Fibroblast of skin of right biceps (primary cell): ENCODE measurements around the gene UBR3.
"Not testable (repeated sequence)": the region's sequence is repeated elsewhere in the genome, so short reads cannot be mapped to it uniquely, and the experiment has no call there.

ENCODE experiments used
- DNase-seq: peaks from one replicate; pipeline ENCODE4 v3.0.0-alpha.2; 2013

Gene UBR3

DNA sequence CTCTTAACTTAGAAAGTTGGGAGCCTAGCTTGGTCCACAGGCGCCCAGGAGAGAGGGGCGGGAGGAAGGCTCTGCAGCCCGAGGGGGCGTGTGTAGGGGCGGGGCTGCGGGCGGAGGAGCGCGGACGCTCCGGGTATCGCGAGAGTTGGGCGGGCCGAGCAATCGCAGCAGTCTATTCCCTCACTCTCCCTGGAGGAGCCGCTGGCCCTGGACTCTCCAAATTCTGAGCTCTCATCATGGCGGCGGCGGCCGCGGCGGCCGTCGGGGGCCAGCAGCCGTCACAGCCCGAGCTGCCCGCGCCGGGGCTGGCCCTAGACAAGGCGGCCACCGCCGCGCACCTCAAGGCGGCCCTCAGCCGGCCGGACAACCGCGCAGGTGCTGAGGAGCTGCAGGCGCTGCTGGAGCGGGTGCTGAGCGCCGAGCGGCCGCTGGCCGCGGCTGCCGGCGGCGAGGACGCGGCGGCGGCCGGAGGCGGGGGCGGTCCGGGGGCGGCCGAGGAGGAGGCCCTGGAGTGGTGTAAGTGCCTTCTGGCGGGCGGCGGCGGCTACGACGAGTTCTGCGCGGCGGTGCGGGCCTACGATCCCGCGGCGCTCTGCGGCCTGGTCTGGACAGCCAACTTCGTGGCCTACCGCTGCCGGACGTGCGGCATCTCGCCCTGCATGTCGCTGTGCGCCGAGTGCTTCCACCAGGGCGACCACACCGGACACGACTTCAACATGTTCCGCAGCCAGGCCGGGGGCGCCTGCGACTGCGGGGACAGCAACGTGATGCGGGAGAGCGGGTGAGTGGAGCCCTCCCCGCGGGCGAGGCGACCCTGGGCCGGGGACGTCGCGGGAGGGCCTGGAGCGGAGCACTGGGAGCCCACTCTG is at the start of gene UBR3:
Gene UBR3 (plus strand): TSS at position 183 of the 869 bp plus-strand sequence. CDS start 54 bp downstream, at position 237.
- DNase-seq = peak; percentile 93

- no peak for DNase-seq
Measured at GRCh38 chr2:169778446-169778845, 48.8 kb upstream of the UBR3 start.

DNA sequence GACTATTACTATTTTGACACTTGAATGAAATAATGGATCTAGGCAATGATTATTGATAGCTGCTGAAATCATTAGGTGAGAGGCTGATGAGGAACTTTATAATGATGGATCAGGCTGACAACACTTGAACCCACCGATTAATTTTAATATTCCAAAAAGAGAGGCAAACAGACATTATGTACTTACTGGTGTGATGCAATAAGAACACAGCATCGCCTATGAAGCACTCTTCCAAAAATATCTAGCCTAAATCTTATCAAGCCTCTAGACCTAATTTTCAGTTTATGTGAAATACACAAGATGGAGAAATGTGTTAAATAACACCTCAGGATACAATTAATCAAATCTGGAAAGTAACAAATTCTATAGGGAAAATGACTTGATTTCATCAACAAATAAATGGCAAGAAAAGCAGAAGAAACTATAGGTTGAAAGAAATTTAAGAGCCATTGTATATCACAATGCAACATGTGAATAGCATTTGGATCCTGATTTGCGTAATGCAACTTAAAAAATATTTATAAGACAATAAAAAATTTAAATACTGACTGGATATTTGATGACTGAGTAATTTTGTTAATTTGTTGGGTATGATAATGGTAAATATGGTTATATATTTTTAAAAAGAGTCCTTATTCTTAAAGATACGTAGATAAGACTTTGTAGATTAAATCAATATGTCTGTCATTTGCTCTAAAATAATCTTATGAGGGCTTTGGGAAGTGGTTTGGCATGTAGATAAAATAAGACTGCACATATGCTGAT is 45.8 kb upstream of the UBR3 start:
- no peak for DNase-seq

DNA sequence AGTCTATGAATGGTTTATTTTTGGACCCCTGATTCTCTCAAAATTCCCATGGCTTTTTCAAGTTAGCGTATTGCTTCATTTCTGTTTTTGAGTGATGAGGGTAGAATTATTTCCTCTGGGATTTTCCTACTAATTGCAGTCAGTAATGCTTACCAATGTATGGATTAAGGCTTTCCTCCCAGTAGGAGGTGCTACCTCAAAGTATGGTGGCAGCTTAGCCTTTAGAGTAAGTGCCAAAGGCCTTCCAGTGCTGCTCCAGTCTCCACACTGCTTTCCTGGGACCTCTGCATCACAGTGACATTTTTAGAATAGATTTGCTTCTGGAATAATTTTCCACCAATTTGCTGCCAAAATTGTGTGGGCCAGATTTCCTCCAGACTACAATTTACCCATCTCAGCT is 44.7 kb upstream of the UBR3 start:
- DNase-seq = no peak

DNA sequence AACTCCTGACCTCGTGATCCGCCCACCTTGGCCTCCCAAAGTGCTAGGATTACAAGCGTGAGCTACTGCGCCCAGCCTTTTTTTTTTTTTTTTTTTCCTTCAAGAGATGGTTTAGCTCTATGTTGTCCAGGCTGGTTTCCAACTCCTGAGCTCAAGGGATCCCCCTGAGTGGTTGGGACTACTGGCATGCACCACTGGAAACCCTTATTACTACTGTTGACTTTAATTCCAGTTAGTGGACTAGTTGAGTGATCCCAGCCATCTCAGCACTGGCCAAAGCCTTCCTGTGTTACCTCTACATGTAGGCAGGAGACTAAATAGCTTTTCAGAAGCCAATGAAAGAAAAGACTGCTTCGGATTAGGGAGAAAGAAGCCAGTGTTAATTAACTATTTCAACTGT is 36.7 kb upstream of the UBR3 start:
- DNase-seq = no peak

DNA sequence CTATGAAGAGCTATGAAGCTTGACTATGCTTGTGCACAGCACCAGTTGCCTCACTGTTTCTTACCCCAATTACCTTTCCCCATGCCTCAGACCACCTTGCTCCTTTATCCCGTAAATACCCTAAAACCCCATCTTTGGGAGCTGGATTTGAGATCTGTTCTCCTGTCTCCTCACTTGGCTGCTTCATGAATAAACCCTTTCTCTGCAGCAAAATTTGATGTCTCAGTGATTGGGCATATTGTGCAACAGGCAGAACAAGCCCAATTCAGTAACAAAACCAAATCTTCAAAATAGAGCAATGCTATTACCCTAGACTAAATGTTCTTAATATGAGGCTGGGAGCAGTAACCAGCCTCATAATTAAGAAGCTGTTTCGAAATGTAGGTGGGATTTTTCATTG is 32.1 kb upstream of the UBR3 start:
- DNase-seq = no peak

DNA sequence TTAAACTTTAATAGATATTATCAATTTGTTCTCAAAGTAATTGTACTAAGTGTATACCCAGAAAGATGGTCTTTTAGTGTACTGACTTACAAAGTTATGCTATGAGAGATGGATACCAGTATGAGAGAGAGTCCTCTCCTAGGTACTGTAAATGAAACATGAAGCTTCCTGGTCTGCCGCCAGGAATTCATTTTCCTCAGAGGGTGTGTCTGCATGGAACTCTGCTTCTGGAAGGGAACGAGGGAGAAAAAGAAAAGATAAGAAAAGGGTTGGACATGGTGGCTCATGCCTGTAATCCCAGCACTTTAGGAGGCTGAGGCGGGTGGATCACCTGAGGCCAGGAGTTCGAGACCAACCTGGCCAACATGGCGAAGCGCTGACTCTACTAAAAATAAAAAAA is 30.8 kb upstream of the UBR3 start:
- no peak for DNase-seq

- DNase-seq = no peak
Measured at GRCh38 chr2:169797601-169798000, 29.7 kb upstream of the UBR3 start.

- DNase-seq = no peak
Measured at GRCh38 chr2:169798397-169798717, 28.9 kb upstream of the UBR3 start.

GRCh38 chr2:169798718-169799592 is 28.3 kb upstream of the UBR3 start, which contains the start of gene SSB:
SSB (plus strand) TSS chr2:169798871; CDS start chr2:169800961, 2,090 bp downstream.
- peak; percentile 93 for DNase-seq

DNA sequence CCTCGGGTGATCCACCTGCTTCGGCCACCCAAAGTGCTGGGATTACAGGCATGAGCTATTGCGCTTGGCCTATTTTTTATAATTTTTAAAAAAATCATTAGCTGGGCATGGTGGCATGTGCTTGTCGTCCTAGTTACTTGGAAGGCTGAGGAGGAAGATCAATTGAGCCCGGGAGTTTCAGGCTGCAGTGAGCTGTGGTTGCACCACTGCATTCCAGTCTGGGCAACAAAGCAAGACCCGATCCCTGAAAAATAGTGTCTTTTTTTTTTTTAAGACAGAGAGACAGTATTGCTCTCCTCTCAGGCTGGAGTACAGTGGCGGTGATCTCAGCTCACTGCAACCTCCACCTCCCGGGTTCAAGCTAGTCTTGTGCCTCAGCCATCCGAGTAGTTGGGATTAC is 23.8 kb upstream of the UBR3 start:
- no peak for DNase-seq

- no peak for DNase-seq
Measured at GRCh38 chr2:169806586-169806985, 20.7 kb upstream of the UBR3 start.

DNA sequence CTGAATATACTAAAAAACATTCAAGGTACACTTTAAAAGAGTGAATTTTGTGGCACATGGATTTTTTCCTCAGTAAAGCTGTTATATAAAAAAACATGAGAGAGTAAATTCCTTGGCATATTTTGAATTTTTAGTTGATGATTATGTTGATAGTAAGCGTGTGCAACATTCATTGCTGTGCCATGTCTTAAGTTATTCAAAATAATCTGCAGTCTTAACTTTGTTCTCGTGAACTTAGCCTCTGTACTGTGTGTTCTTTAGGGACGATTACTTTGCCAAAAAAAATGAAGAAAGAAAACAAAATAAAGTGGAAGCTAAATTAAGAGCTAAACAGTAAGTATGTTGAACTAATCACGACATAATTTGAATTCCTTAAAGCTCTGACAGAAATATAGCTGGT is 19.0 kb upstream of the UBR3 start:
- DNase-seq = peak; percentile 70

DNA sequence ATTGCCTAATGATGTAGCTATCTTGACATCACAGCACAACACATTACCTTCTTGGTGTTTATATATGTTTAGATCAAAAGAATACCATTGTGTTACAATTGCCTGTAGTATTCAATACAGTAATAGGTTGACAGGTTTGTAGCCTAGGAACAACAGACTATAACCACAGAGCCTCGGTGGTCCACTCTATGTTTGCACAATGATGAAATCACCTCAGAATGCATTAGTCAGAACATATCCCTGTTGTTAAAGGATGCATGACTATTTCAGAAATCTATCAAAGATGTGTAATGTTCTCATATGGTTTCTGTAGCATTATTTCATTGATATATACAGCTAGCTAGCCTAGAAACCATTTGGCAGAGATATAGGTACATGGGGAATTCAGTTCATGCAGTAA is 11.4 kb upstream of the UBR3 start:
- DNase-seq = peak; percentile 89

GRCh38 chr2:169816961-169817360 is 10.3 kb upstream of the UBR3 start:
- not testable (repeated sequence) for DNase-seq

DNA sequence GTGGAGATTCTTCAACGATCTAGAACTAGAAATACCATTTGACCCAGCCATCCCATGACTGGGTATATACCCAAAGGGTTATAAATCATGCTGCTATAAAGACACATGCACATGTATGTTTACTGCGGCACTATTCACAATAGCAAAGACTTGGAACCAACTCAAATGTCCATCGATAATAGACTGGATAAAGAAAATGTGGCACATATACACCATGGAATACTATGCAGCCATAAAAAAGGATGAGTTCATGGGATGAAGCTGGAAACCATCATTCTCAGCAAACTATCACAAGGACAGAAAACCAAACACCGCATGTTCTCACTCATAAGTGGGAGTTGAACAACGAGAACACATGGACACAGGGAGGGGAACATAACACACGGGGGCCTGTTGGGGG is 9.9 kb upstream of the UBR3 start:
- DNase-seq = not testable (repeated sequence)

DNA sequence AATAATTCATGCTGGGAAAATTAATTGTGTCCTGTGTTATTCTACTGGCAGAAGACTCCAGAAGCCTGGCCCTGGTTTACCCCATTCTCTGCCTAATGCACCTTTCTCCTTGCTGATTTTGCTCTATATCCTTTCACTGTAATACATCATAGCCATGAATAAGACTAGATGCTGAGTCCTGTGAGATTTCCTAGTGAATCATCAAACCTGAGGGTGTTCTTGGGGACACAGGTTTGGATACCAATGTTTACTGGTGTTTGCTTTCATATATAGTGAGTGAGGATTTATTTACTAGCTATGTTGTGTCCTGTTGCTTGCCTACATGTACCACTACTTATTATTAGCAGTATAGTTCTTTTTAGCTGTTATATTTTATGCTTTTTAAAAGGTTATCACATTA is 9.0 kb upstream of the UBR3 start:
- DNase-seq = no peak

- DNase-seq = peak; percentile 60
Measured at GRCh38 chr2:169819106-169819505, 8.1 kb upstream of the UBR3 start.

DNA sequence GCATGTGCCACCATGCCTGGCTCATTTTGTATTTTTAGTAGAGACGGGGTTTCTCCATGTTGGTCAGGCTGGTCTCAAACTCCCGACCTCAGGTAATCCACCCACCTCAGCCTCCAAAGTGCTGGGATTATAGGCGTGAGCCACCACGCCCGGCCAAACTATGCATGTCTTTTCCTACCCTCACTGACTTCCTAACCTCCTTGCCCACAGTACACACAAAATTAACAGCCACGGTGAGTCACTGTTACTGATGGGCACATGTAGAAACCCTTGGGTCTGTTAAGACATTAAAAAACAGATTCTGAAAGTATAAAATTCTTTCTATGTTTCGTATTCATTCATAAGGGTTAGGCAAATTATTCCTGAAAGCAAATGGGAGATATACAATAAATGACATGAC is 7.2 kb upstream of the UBR3 start:
- DNase-seq = not testable (repeated sequence)

GRCh38 chr2:169822036-169822435 is 5.2 kb upstream of the UBR3 start:
- DNase-seq = no peak

- peak; percentile 8 for DNase-seq
Measured at GRCh38 chr2:169822785-169823392, 4.4 kb upstream of the UBR3 start.

DNA sequence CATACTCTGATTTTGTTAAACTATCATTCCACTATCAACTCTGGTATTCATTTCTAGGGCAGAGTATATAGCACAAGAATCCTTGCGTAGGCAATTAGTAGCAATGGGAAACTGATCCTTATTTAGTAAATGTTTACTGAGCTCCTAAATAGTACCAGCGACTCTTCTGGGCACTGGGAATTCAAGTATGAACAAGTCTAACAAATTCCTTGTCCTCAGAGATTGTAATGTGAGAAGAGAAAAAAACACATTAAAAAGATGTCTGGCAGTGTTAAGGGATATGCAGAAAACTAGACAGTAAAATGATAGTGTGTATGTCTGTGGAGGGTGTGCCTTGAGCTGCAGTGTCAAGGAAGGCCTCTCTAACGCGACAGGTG is 3.3 kb upstream of the UBR3 start:
- no peak for DNase-seq
